OCI-LY7 (cell line): ENCODE measurements around the gene TBC1D7.

Experiments used
- EZH2phosphoT487 ChIP-seq: fragments of 200-600 bp; sonication (generic); IDR thresholded peaks from 2 replicates; pipeline ENCODE4 v1.6.1; 2018; ENCODE audit warnings: low read depth, borderline replicate concordance, mild to moderate bottlenecking, mixed run types, antibody characterized with exemption, low read length, moderate library complexity, mixed read lengths
- TF ChIP-seq, protein P1 (sequence below): fragments of 200-600 bp; sonication (generic); conservative IDR thresholded peaks from 2 replicates; pipeline ENCODE4 v1.5.1; 2014; ENCODE audit warnings: mild to moderate bottlenecking, antibody characterized with exemption, low read length, moderate library complexity, mixed read lengths

DNA sequence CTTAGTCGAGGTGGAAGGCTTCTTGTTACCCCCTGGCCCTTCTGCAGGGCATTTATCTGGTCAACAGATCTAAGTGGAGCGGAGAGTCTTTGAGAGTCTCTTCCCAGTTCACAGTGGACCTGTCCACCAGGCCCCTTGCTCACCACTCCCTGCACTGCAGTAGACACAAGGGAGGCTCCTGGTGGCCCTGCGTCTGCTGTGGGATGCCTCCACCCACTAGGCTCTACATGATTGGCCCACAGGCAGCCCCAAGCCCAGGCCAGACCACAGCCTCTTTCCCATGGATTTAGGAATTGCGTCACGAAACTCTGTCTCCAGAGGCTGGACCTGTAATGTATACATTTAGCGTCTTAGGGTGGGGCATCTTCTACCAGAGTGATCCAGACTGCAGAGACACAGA lies 28.4 kb downstream of the TBC1D7 start:
- TF ChIP-seq, protein P1, sequence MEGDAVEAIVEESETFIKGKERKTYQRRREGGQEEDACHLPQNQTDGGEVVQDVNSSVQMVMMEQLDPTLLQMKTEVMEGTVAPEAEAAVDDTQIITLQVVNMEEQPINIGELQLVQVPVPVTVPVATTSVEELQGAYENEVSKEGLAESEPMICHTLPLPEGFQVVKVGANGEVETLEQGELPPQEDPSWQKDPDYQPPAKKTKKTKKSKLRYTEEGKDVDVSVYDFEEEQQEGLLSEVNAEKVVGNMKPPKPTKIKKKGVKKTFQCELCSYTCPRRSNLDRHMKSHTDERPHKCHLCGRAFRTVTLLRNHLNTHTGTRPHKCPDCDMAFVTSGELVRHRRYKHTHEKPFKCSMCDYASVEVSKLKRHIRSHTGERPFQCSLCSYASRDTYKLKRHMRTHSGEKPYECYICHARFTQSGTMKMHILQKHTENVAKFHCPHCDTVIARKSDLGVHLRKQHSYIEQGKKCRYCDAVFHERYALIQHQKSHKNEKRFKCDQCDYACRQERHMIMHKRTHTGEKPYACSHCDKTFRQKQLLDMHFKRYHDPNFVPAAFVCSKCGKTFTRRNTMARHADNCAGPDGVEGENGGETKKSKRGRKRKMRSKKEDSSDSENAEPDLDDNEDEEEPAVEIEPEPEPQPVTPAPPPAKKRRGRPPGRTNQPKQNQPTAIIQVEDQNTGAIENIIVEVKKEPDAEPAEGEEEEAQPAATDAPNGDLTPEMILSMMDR = no peak
- TF ChIP-seq EZH2phosphoT487 = no peak
